ENCODE results near the gene NDUFA9.

The NDUFA9 gene

DNA sequence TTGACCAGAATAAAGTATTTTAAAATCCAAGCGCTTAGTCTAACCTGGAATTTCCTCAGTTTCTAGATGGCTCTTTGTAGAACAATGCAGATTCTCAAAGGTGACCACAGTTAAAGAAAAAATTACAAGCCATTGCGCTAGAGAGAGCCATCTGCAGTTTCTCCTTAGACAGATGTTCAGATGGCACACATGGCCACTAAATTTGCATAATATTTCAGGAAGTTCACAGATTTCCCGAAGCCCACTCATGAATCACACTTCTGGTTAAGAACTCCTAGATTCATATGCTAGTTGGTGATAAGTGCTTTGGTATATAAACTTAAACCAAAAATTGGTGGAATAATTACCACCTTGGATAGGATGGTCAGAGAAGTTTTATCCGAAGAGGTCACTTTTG lies 812 bp upstream of the NDUFA9 start:
- H3K4me3 Mint-ChIP-seq: peak overlapping the region; percentile 100
- H3K9me3 Mint-ChIP-seq: no peaks in the 10 kb centered on the region
- H3K4me1 Mint-ChIP-seq (ENCODE audit: low read depth): peaks cover 42% of the 10 kb centered on the region
- peaks cover 13% of the 10 kb centered on the region for H3K27me3 Mint-ChIP-seq
- intact Hi-C loops (cut with micrococcal nuclease): loop anchor here (5.0 to 10.0 kb wide), 2 partner anchors 41 to 113 kb away; partner anchors contain the start of gene RAD51AP1
- H3K36me3 Mint-ChIP-seq (ENCODE audit: low read depth): peaks cover 23% of the 10 kb centered on the region
- peak overlapping the region; percentile 99 for H3K27ac Mint-ChIP-seq

- intact Hi-C loops (cut with micrococcal nuclease): loop anchor here (5.0 to 10.0 kb wide), 2 partner anchors 42 to 115 kb away; partner anchors contain the start of gene RAD51AP1
- H3K4me3 Mint-ChIP-seq: peak overlapping the region; percentile 100
- H3K27me3 Mint-ChIP-seq: peaks cover 10% of the 10 kb centered on the region
- peak overlapping the region; percentile 99 for H3K27ac Mint-ChIP-seq
- peaks cover 53% of the 10 kb centered on the region for H3K4me1 Mint-ChIP-seq (ENCODE audit: low read depth)
- H3K9me3 Mint-ChIP-seq: no peaks in the 10 kb centered on the region
- peaks cover 31% of the 10 kb centered on the region for H3K36me3 Mint-ChIP-seq (ENCODE audit: low read depth)
Measured at GRCh38 chr12:4649358-4649661, 396 bp downstream of the NDUFA9 start.

DNA sequence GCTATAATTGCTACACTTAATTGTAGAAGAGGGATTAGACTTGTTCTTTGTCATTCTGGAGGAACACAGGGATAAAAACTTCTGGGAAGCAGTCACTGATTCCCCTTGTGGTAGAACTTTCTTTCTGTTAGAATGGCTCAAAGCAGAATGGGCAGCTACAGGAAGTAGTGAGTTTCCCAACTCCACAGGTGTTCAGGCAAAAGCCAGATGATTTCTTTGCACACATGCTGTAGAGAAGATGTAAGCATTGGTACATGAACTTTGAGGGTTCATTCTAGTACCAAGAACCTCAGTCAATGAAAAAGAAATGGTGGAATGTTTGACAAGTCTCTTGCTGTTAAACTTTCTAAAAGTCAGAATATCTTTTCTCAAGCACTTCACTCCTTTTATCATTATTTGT lies 4.3 kb downstream of the NDUFA9 start:
- intact Hi-C loops (cut with micrococcal nuclease): no loop called here
- no peak overlapping the region for H3K4me3 Mint-ChIP-seq
- H3K36me3 Mint-ChIP-seq (ENCODE audit: low read depth): peaks cover 60% of the 10 kb centered on the region
- no peaks in the 10 kb centered on the region for H3K9me3 Mint-ChIP-seq
- peaks cover 45% of the 10 kb centered on the region for H3K4me1 Mint-ChIP-seq (ENCODE audit: low read depth)
- no peak overlapping the region for H3K27ac Mint-ChIP-seq
- no peaks in the 10 kb centered on the region for H3K27me3 Mint-ChIP-seq

- Mint-ChIP-seq H3K4me1 (ENCODE audit: low read depth) (peaks cover 42% of the 10 kb centered on the region), H3K27me3 (no peaks in the 10 kb centered on the region), H3K27ac (peak overlapping the region; percentile 9), H3K9me3 (no peaks in the 10 kb centered on the region), H3K4me3 (no peak overlapping the region), H3K36me3 (ENCODE audit: low read depth) (peaks cover 58% of the 10 kb centered on the region)
- intact Hi-C loops (cut with micrococcal nuclease): no loop called here
Measured at GRCh38 chr12:4653691-4654090, 4.8 kb downstream of the NDUFA9 start.

DNA sequence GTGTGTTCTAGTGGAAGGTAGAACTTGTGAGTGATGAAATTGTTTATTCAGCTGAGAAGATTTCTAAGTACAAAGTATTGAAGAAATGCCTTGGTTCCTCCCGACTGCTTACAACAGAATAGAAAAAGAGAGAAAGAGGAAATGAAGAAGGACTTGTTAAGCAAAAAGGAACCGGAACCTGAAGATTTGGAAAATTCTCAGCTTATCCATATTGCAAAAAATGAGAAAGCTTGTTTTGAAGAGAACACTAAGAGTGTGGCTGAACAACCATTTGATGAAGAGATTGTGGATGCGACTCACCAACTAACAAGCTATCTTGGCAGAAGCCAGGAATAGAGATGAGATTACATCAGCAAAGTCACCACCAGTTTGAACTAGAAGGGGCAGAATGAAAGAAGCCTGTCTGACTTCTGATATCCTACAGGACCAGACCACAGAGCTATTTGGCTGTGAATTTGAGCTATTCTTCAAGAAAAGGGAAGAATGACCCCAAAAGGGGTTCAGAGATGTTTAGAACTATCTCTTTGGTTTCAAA lies 15.1 kb downstream of the NDUFA9 start:
- H3K36me3 Mint-ChIP-seq (ENCODE audit: low read depth): no peaks in the 10 kb centered on the region
- no peak overlapping the region for H3K27ac Mint-ChIP-seq
- no peaks in the 10 kb centered on the region for H3K9me3 Mint-ChIP-seq
- intact Hi-C loops (cut with micrococcal nuclease): no loop called here
- no peaks in the 10 kb centered on the region for H3K27me3 Mint-ChIP-seq
- peaks cover 7% of the 10 kb centered on the region for H3K4me1 Mint-ChIP-seq (ENCODE audit: low read depth)
- no peak overlapping the region for H3K4me3 Mint-ChIP-seq

DNA sequence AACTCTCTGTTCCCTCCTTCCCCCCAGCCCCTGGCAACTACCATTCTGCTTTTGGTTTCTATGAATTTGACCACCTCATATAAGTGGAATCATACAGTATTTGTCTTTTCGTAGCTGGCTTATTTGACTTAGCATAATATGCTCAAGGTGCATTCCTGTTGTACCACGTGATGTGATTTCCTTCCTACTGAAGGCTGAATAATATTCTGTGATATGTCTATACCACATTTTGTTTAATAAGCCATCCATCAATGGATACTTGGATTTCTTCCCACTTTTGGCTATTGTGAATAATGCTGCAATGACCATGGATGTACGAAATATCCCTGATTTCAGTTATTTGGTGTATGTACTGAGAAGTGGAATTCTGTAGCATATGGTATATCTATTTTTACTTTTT lies 16.3 kb downstream of the NDUFA9 start:
- no peak overlapping the region for H3K27ac Mint-ChIP-seq
- intact Hi-C loops (cut with micrococcal nuclease): no loop called here
- H3K4me1 Mint-ChIP-seq (ENCODE audit: low read depth): peaks cover 7% of the 10 kb centered on the region
- H3K9me3 Mint-ChIP-seq: no peaks in the 10 kb centered on the region
- H3K4me3 Mint-ChIP-seq: no peak overlapping the region
- no peaks in the 10 kb centered on the region for H3K27me3 Mint-ChIP-seq
- H3K36me3 Mint-ChIP-seq (ENCODE audit: low read depth): no peaks in the 10 kb centered on the region

DNA sequence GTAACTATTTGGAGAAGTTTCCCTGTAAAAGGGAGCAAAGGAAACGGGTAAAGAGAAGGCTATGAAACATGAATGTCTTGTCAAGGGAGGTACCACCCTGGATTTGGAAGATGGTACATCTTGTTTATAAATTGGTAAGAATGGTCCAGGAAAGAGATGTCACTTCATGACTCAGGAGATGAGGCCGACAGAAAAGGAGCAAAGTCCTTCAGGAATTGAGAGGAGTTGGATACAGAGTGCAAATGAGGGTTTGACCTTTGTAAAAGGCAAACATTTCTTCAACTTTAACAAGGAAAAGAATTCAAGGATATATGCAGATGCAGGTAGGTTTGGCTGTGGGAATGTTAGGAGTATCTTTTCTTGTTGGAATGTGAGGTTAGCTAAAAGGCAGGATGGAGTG lies 30.8 kb downstream of the NDUFA9 start:
- no peak overlapping the region for H3K27ac Mint-ChIP-seq
- H3K9me3 Mint-ChIP-seq: no peaks in the 10 kb centered on the region
- no peaks in the 10 kb centered on the region for H3K4me1 Mint-ChIP-seq (ENCODE audit: low read depth)
- peaks cover 43% of the 10 kb centered on the region for H3K36me3 Mint-ChIP-seq (ENCODE audit: low read depth)
- intact Hi-C loops (cut with micrococcal nuclease): no loop called here
- H3K4me3 Mint-ChIP-seq: no peak overlapping the region
- H3K27me3 Mint-ChIP-seq: no peaks in the 10 kb centered on the region

DNA sequence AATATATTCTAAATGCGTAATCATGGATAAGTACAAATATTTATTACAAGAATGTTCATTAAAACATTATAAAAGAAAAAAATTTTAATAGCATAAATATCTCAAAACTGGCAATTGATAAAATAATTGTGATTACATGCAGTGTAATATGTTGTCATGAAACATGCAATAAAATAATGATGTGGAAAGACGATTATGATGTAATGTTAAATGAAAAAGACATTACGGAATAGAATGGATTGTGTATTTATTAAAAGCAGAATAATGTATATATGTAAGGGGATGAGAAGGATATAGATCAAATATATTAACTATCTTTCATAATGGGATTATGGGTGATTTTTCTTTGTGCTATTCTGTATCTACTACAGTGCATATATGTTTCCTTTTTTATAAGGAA lies 32.8 kb downstream of the NDUFA9 start:
- Mint-ChIP-seq H3K36me3 (ENCODE audit: low read depth) (peaks cover 64% of the 10 kb centered on the region), H3K27me3 (no peaks in the 10 kb centered on the region), H3K27ac (no peak overlapping the region), H3K4me1 (ENCODE audit: low read depth) (no peaks in the 10 kb centered on the region), H3K4me3 (no peak overlapping the region), H3K9me3 (no peaks in the 10 kb centered on the region)
- intact Hi-C loops (cut with micrococcal nuclease): no loop called here

DNA sequence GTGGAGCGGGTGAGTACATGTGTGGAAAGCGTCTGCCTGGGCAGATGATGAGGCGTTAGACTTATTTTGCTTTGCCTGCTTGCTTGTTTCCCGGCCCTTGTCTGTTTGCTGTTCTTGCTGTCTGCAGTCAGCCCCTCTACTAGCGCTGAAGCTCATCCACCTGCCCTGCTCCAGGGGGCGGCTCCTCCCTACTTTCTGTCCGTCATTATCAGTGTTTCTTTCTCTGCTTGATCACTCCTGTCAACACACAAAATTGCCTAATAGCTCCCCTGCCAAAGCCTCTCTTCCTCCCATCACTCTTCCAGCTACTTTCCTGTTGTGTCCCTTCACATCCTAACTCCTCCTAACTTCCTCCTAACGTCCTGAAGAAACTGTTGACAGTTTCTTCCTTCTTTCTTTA lies 36.4 kb downstream of the NDUFA9 start:
- no peaks in the 10 kb centered on the region for H3K9me3 Mint-ChIP-seq
- H3K4me3 Mint-ChIP-seq: no peak overlapping the region
- H3K4me1 Mint-ChIP-seq (ENCODE audit: low read depth): no peaks in the 10 kb centered on the region
- intact Hi-C loops (cut with micrococcal nuclease): no loop called here
- peaks cover 76% of the 10 kb centered on the region for H3K36me3 Mint-ChIP-seq (ENCODE audit: low read depth)
- H3K27ac Mint-ChIP-seq: no peak overlapping the region
- H3K27me3 Mint-ChIP-seq: no peaks in the 10 kb centered on the region

- Mint-ChIP-seq H3K27ac (no peak overlapping the region), H3K4me1 (ENCODE audit: low read depth) (no peaks in the 10 kb centered on the region), H3K4me3 (no peak overlapping the region), H3K36me3 (ENCODE audit: low read depth) (peaks cover 68% of the 10 kb centered on the region), H3K9me3 (no peaks in the 10 kb centered on the region), H3K27me3 (no peaks in the 10 kb centered on the region)
- intact Hi-C loops (cut with micrococcal nuclease): no loop called here
Measured at GRCh38 chr12:4690760-4691159, 41.8 kb downstream of the NDUFA9 start.

Measured in dendritic cell treated with granulocyte-macrophage colony-stimulating factor and Interleukin-4, amounts not matched to agents 40 ng/mL and 50 ng/mL, for 4 days (primary cell).